Measurements from ENCODE around the gene MOCS1.
A peak's percentile ranks its signal among the peaks of the same experiment; 100 is the strongest.

MOCS1 gene

DNA sequence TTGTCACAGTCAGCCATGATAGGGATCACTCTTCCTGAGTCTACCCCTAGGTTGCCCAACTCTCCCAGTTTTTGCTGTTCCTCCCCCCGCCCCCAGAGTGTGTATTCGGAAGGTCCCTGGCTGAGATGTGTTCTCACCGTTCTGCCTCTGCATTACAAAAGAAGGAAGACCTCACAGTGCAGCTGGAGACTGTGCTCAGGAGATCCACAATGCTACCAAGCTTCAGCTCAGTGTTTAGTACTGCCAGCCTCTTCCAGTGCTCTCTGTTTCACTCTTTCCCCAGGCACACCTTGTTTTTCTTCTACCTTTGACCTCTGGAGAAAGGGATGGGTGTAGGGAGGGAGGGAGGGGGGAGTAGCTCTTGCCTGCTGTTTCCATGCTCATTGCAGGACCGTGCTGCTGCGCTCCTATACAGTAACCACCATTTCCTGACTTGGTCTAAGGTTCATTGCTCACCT lies 13.4 kb upstream of the MOCS1 start:
- DNase-seq: no peak

DNA sequence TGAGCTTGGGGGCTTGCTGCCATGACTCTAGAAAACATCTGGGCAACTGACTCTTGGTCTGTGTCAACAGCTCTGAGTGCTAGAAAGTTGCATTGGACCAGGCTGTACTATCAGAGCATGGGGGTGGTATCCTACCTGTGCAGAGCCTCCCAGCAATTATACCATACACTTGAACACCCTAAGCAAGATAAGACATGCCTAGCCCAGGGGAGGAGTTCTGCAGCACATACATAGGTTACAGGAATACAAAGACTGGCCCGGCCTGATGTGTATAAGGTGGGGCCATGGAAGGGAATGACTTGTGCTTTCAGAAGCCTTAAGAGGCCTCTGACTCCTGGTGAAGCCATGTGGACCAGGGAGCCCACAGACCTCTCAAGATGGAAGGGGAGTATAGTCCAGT lies 11.4 kb upstream of the MOCS1 start:
- DNase-seq: no peak

DNA sequence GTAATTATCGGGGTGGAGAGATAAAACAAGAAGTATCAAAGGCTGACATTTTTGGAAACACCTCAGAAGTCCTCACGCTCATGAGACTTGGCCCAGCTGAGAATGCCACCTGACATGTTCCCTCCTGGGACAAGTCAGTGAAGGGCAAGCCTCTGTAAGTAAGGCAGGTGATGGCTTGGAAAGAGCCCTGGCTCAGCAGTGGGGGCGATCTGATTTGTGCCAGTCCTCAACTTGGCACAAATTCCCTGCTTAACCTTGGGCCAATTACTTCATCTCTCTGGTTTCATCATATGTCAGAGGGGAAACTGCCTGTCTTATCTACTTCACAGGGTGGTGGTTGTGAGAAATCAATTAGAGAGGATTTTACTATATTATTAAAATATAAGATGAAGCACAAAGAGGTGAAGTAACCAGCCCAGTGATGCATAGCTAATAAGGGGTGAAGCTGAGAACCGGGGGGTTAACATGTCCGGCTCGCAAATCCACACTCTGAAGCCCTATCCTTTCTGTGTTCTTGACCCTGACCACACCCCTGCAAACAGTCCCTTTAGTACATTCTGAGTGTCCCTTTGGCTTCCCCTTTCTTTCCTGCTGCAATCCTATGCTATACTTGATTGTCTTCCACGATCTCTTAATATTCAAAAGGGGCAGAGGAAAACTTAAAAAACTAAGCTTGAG lies 8.8 kb upstream of the MOCS1 start:
- no peak for DNase-seq

DNA sequence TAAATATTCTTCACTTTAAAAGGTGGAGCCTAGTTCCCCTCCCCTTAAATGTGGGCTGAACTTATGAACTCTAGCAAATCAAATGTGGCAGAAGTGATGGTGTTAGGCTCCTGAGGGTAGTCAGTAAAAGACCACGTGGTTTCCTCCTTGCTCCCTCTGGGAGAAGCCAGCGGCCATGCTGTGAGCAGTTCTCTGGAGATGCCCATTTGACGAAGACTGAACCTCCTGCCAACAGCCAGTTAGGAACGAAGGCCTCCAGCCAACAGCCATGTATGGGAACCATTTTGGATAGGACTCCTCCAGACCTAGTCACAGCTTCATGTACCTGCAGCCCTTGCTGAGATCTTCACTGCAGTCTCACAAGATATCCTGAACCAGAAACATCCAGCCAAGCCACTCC lies 7.6 kb upstream of the MOCS1 start:
- no peak for DNase-seq

DNA sequence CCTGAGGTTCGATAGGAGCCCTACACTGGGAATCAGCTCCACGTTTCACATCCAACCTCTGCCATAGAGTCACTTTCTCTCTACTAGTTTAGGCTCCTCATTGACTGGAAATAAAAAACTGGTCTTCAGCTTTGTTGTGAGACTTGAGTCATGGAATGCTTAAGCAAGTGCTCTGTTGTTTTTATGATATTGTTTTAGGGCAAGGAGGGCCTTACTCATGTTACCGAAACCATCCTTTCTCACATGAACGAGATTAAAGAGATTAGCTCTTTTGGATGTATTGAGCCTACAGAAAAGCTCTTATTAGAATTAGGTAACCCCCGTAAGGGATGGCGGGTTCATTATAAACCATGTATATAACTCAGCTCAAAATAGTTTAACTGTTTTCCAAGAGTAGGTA lies 6.9 kb upstream of the MOCS1 start:
- no peak for DNase-seq

DNA sequence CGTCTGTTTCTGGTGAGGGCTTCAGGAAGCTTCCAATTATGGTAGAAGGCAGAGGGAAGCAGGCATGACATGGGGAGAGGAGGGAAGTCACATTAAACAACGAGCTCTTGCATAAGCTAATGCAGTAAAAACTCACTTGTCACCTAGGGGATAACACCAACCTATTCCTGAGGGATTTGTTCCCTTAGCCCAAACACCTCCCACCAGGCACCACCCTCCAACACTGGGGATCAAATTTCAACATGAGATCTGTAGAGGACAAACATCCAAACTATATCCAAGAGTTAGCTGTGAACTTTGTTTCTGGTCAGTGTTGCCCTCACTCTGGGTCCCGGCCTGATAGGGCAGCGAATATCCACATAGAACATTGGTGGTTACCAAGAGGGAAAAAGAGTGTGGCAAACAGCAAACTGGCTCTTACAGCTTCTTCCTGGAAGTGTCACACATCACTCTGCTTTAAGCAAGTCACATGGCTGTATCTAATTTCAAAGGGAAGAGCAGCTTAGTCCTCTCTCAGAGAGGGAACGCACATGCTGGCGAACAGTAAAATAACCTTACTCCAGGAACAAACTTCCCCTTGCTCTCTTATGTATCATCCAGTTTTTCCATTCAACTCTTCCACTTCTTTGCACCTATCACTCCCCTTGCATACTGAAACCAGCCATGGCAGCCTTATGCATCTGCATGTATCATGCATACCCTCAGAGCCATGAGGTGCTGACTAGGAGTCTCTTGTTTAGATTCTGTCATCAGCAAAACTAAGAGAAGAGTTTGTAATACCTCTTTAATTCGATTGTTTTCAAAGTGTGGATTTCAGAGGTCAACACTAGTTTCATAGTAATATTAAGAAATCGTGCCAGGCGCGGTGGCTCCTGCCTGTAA lies 4.8 kb upstream of the MOCS1 start:
- no peak for DNase-seq

DNA sequence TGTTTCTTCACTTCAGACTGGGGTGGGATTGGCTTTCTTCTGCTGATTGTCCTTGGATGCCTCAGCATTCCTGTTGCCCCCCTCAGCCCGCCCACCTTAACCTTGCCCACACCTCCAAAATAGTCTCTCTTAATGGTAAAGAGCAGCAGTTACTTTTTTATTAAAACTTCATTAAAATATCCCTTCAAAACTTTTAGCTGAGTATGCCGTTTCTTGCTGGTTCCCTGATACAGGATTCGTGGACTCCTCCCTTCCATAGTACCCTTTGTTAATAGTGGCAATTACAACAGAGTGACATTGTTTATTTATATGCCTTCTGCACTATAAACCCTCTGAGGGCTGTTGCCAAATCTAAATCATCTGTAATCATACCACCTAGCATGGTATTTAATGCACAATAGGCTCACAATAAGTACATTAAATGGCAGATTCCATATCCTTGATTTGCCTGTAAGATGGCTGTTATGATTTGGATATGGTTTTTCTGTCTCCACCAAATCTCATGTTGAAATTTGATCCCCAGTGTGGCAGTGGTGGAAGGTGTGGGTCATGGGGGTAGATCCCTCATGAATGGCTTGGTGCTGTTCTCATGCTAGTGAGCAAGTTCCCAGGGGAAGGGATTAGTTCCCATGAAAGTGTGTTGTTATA lies 3.5 kb upstream of the MOCS1 start:
- DNase-seq: no peak

DNA sequence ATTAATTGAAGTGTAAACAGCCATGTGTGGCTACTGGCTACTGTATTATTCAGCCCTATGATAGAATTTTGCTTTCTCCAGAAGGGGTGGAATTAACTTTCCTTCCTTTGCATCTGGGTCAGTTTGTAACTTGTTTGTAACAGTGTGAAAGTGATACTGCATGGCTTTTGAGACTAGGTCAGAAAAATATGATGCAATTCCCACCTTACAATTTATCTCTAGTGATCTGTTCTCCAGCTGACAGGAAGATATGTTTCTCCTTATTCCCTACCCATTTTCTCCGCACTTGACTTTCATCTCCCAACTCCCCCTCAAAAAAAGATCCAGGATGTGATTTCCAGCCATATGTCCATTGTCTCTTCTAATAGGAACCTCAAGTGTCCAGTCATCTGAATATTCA lies 2.6 kb upstream of the MOCS1 start:
- no peak for DNase-seq

DNA sequence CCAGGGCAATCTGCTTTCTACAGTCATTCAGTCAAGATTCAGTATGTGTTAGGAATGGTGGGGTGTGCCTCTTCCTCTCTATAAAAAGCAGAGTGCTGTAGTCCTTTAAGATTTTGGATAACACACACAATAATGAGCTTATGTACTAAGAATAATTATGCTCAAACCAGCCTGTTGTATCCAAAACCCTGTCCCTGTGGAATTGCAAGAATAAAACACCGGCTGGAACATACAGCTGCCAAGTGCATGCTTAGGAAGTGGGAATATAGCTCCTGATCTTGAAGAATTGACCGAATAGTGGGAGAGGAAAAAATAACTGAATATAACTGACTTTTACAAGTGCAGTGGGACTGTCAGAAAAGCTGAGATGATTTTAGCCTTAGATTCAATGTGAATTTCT lies 979 bp upstream of the MOCS1 start:
- DNase-seq: no peak

DNA sequence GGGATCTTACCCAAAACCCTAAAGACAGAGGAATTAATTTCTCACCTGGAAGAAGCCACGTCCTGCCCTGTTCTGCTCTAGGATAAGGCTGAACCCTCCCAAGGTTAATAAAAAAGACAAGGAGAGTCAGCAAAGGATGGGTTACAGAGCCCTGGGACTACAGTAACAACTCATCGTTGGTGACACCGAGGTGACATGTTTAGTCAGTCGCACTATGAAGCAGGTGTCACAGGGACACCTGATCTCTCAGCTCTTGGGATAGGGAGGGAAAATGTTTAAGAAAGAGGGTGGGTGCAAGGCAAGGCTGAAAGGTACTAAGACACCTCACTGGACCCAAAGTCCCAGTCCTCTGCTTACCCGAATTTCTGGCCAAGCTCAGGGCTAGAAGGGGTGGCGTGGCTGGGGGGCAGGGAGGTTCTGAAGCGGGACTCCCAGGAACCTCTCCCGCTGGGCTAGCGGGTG lies 562 bp downstream of the MOCS1 start:
- DNase-seq: no peak

DNA sequence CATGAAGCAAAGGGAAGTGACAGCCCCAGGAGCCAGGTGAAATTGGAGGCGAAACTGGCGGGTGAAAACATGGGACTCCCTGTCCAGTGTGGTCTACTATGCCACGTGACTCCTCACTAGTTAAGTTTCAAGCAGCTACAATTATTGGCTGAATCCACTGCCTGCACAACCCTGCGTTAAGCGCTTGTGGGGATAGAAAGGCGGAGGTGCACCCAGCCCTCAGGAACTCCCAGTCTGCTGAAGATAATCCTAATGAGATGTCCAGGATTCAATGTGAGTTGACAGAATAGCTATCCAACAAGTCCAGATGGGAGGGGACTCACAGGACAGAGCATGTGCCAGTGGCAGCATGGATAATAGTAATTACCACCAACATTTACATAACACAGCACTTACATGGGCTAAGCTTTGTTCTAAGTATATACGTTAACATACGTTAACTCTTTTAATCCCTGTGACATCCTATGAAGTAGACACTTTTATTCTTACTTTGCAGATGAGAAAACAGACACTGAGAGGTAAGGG lies 1.8 kb downstream of the MOCS1 start:
- DNase-seq: peak; percentile 11

DNA sequence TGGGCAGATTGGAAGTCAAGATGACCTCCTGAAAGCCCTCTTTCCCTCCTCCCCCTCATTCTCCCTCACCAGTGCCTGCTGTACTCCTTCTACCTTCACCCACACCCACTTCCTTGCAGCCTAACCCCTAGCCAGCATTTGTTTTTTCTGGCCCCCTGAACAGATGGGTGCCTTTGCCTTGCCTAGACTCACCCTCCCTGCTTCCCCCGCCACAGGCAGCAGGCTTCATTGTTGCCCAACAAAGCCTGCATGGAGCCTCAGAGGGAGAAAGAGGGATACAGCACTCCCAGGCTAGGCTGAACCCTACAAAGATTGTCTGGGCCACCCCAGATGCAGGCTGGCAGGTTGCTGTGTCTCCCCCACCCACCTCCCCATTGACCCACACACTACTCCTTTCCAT lies 2.7 kb downstream of the MOCS1 start:
- no peak for DNase-seq

DNA sequence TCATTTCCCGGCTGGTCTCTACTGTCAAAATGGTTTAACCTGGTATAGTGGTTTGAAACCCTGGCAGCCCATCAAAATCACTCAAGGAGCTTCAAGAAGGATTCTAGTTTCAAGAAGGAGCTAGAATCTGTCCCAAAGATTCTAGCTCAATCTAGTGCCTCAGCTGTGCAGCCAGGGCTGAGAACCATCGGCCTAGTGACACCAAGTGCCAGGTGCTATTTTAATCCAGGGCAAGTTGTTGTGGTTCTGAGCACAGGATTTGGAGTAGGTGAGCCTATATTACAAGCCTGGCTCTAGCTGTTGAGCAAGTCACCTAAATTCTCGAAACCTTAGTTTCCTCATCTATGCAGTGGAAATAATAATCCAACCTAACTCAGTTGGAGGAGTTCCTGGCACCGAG lies 3.7 kb downstream of the MOCS1 start:
- DNase-seq: no peak

DNA sequence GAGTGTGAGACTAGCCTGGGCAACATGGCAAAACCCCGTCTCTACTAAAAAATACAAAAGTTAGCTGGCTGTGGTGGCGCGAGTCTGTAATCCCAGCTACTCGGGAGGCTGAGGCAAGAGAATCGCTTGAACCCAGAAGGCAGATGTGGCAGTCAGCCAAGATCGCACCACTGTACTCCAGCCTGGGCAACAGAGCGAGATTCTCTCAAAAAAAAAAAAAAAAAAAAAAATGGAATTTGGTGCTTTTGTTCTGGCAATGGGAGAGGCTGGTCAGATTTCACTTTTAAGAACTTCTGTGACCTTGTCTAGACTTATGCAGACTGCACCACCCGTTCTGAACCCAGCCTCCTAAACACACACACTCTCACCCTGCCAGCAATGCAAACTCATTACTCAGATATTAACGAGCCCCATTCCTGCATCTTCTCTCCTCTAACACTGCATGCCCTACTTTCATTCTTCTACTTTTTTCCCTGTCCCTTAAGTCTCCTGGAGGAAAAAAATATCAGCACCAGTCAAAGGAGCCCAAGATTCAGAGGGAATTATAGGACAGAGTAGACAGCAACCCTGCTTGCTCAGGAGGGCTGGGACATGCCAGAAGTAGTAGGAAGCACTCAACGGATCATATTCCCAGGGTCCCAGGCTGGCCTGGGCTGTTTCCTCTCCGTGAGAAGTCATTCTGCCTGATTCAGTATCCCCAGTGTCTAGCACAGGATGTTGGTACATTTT lies 4.4 kb downstream of the MOCS1 start:
- no peak for DNase-seq

DNA sequence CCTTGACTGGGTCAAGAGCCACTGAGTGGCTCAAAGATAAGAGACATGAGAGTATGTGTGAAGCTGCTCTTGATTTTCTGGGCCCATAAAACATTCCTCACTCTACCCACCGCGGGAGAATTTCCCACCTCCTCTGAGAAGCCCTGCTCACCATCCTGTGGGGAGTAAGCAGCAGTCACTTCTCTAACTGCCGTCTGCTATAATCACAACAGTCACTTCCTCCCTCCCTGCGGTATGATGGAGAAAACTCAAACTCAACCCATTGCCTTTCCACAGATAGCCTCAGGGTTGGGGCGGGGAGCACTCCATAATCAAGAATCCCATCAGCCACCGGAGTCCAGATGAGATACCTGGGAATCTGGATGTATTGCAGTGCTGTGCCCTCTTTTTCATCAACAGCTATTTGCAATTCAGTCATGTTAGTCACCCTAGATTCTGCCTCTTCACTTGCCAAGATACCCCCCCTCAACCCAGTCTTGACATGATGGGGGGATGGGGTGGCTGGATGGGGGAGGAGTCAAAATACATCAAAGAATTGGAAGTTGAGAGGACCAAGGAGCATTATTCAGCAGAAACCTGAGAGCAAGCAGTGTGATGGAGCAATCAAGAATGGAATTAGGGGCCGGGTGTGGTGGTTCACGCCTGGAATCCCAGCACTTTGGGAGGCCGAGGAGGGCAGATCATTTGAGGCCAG lies 5.1 kb downstream of the MOCS1 start:
- no peak for DNase-seq

DNA sequence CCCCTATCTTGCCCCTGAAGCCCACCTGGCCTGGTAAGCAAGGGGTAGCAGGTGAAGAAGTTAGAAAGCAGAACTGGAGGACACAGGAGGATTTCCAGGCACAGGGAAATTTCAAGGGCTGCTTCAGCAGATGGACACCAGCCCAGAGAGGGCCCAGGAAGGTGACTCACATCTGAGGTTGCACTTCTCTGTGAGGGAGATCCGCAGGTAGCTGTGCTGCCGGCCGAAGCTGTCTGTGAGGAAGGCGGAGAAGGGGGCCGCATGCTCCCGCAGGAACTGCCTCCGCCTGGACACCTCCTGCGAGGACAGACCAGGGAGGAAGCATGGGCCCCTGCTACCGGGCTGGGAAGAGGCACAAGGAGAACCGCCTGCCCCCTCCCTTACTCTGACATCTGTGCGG lies 7.1 kb downstream of the MOCS1 start:
- no peak for DNase-seq

DNA sequence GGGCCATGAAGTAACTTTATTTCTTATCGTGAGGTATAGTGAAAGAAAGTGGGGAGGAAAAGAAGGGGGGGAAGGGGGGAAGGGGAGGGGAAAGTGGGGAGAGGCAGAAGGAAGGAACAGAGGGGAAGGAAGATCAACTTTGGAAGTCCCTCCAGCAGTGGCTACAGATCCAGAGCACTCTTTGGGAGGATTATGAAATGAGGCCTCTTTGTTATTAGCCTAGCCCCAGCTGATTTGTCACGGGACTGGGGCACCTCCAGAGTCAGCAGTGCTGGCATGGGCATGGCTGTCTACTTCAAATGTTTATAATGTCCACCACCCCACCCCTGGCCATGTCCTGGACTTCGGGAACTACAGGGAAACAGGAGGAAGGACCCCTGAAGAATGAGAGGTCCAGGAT lies 7.6 kb downstream of the MOCS1 start:
- no peak for DNase-seq

DNA sequence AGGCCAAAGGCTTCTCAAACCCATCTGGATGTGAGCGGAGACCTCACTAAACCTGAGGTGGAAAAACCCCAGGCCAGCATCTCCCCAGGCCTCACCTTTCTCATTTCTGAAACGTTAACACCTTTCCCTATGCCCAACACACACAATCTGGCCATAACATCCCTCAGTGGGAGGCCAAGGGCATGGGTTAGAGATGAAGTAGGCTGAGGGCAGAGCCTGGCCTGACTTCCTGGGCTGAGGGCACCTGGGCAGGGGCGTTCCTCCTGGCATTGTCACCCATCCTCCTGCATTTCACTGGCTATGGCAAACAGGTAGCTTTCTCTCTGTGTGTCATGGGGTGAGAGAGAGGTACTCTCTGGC lies 8.4 kb downstream of the MOCS1 start:
- DNase-seq: no peak

DNA sequence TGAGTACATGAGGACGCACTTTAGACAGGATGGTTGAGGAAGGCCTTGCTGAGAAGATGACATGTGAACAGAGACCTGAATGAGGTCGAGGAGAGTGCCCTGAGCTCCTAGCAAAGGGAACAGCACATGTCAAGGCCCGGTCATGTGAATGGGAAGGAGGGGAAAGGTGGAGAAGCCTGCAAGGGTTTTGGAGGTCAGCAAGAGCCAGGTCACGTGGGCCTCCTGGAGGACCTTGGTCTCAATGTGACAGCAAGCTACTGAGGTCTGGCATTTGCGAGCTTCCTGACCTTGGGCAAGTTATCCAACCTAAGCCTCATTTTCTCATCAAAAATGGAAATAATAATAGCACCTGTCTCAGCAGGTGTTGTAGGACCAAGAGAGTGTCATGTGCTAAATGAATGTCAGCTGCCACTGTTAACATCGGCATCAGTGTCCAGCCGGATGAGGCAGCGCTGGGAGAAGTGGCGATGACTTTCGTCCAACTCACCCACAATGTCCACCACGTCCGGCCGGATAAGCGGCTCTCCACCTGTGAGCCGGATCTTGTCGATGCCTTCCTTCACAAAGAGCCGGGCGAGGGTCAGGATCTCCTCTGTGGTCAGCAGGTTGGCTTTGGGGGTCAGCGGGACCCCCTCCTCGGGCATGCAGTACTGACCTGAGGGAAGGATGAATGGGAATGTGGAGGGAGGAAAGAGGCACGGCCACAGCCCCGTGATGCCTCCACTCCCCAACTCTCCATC lies 8.9 kb downstream of the MOCS1 start:
- no peak for DNase-seq

DNA sequence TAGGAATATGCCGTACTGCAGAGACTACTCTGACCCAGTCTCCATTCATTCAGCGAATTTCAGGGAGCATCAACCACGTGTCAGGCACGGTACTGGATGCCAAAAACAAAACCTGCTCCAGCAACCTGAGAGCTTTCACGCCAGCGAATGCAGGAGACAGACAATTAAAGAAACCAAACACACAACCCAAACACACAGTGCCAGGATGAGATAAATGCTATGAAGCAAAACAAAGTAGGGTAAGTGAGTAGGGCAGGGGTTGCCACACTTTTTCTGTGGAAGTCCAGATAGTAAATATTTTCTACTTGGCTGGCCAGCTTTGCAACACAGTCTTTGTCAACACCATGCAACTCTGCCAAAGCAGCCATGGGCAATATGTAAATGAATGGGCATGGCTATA lies 10.0 kb downstream of the MOCS1 start:
- DNase-seq: no peak

DNA sequence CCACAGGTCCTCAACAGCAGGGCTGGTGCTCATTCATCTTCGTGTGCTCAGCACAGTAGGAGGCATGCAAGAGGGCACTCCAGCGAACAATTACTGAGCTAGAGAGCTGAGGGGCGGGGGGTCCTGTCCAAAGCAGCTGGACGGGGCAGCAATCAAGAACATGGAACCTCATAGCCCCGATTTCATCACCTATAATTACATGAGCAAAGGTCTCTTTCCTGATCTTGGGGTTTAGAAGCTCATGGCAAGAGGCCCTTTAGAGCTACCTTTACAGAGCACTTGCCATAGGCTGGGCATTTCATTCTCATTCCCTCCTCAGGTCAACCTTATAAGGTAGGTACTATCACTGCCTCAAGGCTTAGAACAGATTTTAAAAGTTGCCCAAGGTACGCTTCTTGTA lies 10.4 kb downstream of the MOCS1 start:
- no peak for DNase-seq

DNA sequence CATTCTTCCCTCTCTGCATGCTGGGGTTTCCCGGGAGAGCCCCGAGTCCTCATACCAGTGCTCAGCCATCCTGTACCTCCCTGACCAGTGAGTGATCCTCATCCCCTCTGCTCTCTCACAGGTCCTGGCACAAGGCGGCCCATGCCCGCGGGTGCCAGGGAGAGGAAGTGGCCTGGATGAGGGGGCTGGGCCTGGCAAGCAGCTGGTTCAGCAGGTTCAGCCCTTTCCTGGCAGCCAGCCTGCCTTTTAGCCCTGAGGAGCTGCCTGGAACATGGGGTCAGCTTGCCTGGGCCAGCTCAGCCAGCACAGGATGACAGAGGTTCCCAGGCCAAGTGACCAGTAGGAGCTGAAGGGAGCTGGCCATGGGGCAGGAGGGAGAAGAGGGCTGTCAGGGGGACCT lies 10.9 kb downstream of the MOCS1 start:
- DNase-seq: no peak

All from eye (tissue), 1 donor.